Liver (tissue), 9 donors: Measurements from ENCODE around the gene RNF220. TPM values are rescaled to one million over a fixed set of nuclear protein-coding genes. Genes with fewer than 3 reads are reported as not detected.

ENCODE experiments used
- DNase-seq: peaks from one replicate; pipeline ENCODE4 v3.0.0-alpha.2; 2017; ENCODE audit warnings: low spot score
- H3K27ac ChIP-seq, 2 donors: one replicate each; pipeline ENCODE4 v1.7.0; 2013; ENCODE audit warnings: inconsistent platforms in 2 of 2, low read length in 2 of 2, control low read depth in 1 of 2, low read depth in 1 of 2, mild to moderate bottlenecking in 1 of 2
- H3K27me3 ChIP-seq, 4 donors: one replicate each; pipeline versions ENCODE4 v1.6.1 to v1.7.0; 2013; ENCODE audit warnings: low read length in 3 of 4, inconsistent platforms in 1 of 4, mild to moderate bottlenecking in 1 of 4, moderate library complexity in 1 of 4; ENCODE audit not compliant: control insufficient read depth in 4 of 4, insufficient read depth in 4 of 4
- H3K36me3 ChIP-seq, 4 donors: one replicate each; pipeline versions ENCODE4 v1.6.1 to v1.7.0; 2013; ENCODE audit warnings: low read length in 3 of 4, mild to moderate bottlenecking in 3 of 4, low read depth in 1 of 4, moderate library complexity in 1 of 4; ENCODE audit not compliant: control insufficient read depth in 4 of 4, insufficient read depth in 3 of 4
- H3K4me1 ChIP-seq, 4 donors: one replicate each; pipeline versions ENCODE4 v1.6.1 to v1.7.0; 2013; ENCODE audit warnings: low read length in 3 of 4, mild to moderate bottlenecking in 3 of 4, moderate library complexity in 1 of 4; ENCODE audit not compliant: control insufficient read depth in 4 of 4, insufficient read depth in 4 of 4
- H3K4me3 ChIP-seq, 3 donors: one replicate each; pipeline versions ENCODE4 v1.6.1 to v1.7.0; 2013; ENCODE audit warnings: low read length in 3 of 3, control low read depth in 1 of 3, low read depth in 1 of 3, mild to moderate bottlenecking in 1 of 3
- H3K9ac ChIP-seq, 2 donors: one replicate each; pipeline ENCODE4 v1.7.0; 2013; ENCODE audit warnings: low read length in 2 of 2, mild to moderate bottlenecking in 2 of 2, moderate library complexity in 2 of 2, control low read depth in 1 of 2, low read depth in 1 of 2
- H3K9me3 ChIP-seq, 4 donors: one replicate each; pipeline versions ENCODE4 v1.6.1 to v1.7.0; 2013; ENCODE audit warnings: low read length in 3 of 4; ENCODE audit not compliant: control insufficient read depth in 4 of 4
- EGR1 ChIP-seq, 2 donors: IDR thresholded peaks; 2 replicates each; pipeline ENCODE4 v1.6.1; 2016 to 2018; ENCODE audit warnings: antibody characterized with exemption in 2 of 2, low read depth in 2 of 2
- FOXA1 ChIP-seq: IDR thresholded peaks from 2 replicates; pipeline ENCODE4 v1.6.1; 2016; ENCODE audit warnings: antibody characterized with exemption
- FOXA2 ChIP-seq: IDR thresholded peaks from 2 replicates; pipeline ENCODE4 v1.6.1; 2016; ENCODE audit warnings: antibody characterized with exemption
- HNF4A ChIP-seq, 2 donors: conservative IDR thresholded peaks; 2 replicates each; pipeline ENCODE4 v1.6.1; 2016; ENCODE audit warnings: antibody characterized with exemption in 2 of 2, mild to moderate bottlenecking in 2 of 2
- HNF4G ChIP-seq: IDR thresholded peaks from 2 replicates; pipeline ENCODE4 v1.6.1; 2016; ENCODE audit warnings: antibody characterized with exemption
- JUND ChIP-seq, 2 donors: IDR thresholded peaks; 2 replicates each; pipeline ENCODE4 v1.6.1; 2016; ENCODE audit warnings: antibody characterized with exemption in 2 of 2
- RXRA ChIP-seq, 2 donors: IDR thresholded peaks; 2 replicates each; pipeline ENCODE4 v1.6.1; 2017 to 2018; ENCODE audit warnings: antibody characterized with exemption in 2 of 2, mild to moderate bottlenecking in 1 of 2
- SP1 ChIP-seq: IDR thresholded peaks from 2 replicates; pipeline ENCODE4 v1.6.1; 2018; ENCODE audit warnings: antibody characterized with exemption, mild to moderate bottlenecking
- TAF1 ChIP-seq: conservative IDR thresholded peaks from 2 replicates; pipeline ENCODE4 v1.6.1; 2016; ENCODE audit warnings: antibody characterized with exemption, mild to moderate bottlenecking
- WGBS: extraction: QIAGEN DNeasy Blood & Tissue Kit; methylation state at CpG from one replicate; pipeline ENCODE4 v1.1.7; 2013; 5-methylcytosine and 5-hydroxymethylcytosine counted together
- polyA plus RNA-seq, 2 donors: library from polyadenylated mRNA; stranded (reverse) in 1 of 2; unstranded in 1 of 2; fragments of 200-250 nt in 1 of 2; fragments of >200 nt in 1 of 2; fragmentation: Nextera tagmentation in 1 of 2; extraction: Ambion mirVana in 1 of 2; gene quantifications; one replicate each; pipeline versions ENCODE4 v1.2.1 to v1.2.3, GENCODE V29; 2013 to 2015
- total RNA-seq, 2 donors: library from RNA; depleted of rRNA; stranded (reverse); fragments of >200 nt; gene quantifications; one replicate each; pipeline ENCODE4 v1.2.3, GENCODE V29; 2014
- TF ChIP-seq, protein P1 (sequence below): IDR thresholded peaks from 2 replicates; pipeline ENCODE4 v1.6.1; 2016; ENCODE audit warnings: antibody characterized with exemption, mild to moderate bottlenecking
- TF ChIP-seq, protein P2 (sequence below): IDR thresholded peaks from 2 replicates; pipeline ENCODE4 v1.6.1; 2016; ENCODE audit warnings: antibody characterized with exemption
- TF ChIP-seq, protein P3 (sequence below): IDR thresholded peaks from 2 replicates; pipeline ENCODE4 v1.6.1; 2016; ENCODE audit warnings: antibody characterized with exemption
- TF ChIP-seq, protein P4 (sequence below): IDR thresholded peaks from 2 replicates; pipeline ENCODE4 v1.6.1; 2016; ENCODE audit warnings: antibody characterized with exemption
- donor health status: healthy.
- donor health status: healthy.
- donor health status: healthy.
- donor health status: healthy.
- donor health status: healthy.

The RNF220 gene
- total and polyA plus RNA-seq, 4 donors: 18.2 to 35.8 (median 26.1) TPM

DNA sequence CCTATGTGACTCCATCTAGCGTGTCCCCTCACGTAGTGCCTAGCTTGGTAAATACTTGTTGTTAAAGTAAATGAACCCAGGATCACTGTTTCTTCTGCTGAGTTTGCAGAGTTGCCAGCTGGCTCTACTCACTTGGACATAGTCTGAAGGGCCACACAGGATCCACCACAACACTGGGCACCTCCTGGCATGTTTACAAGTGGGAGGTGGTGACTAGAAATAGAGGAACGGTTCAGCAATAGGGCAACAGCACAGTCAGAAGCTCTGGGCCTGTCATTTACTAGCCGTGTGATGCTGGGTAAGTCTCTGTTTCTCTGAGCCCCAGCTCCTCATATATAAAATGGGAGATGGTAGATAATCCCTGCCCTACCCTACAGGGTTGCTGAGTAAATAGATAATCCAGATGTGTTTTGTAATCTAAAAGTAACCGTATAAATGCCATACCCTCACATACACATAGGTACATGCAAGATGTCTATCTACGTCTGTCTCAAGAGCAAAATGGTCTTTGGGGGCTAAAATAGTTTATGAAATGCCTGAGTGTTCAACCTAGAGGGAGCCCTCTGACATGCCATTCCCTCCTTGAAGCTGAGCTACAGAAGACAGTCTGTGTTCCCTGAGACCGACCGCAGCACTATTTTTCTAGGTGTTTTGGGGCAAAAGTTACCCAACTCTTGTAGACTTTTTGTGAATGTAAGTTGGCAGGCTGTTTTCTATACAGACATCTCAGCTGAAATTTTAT lies 20.5 kb downstream of the RNF220 start:
- peaks cover 0 to 4% (median under 1%) of the 10 kb centered on the region in 4 donors for H3K27me3 ChIP-seq
- H3K27ac ChIP-seq: no peak overlapping the region
- no peak for DNase-seq
- no peak overlapping the region for H3K9ac ChIP-seq
- H3K36me3 ChIP-seq: no peaks in the 10 kb centered on the region
- TF ChIP-seq EGR1 (IDR thresholded peaks at IDR 0.05; ENCODE audit: low read depth in 2 of 2): no peak
- TF ChIP-seq, protein P1, sequence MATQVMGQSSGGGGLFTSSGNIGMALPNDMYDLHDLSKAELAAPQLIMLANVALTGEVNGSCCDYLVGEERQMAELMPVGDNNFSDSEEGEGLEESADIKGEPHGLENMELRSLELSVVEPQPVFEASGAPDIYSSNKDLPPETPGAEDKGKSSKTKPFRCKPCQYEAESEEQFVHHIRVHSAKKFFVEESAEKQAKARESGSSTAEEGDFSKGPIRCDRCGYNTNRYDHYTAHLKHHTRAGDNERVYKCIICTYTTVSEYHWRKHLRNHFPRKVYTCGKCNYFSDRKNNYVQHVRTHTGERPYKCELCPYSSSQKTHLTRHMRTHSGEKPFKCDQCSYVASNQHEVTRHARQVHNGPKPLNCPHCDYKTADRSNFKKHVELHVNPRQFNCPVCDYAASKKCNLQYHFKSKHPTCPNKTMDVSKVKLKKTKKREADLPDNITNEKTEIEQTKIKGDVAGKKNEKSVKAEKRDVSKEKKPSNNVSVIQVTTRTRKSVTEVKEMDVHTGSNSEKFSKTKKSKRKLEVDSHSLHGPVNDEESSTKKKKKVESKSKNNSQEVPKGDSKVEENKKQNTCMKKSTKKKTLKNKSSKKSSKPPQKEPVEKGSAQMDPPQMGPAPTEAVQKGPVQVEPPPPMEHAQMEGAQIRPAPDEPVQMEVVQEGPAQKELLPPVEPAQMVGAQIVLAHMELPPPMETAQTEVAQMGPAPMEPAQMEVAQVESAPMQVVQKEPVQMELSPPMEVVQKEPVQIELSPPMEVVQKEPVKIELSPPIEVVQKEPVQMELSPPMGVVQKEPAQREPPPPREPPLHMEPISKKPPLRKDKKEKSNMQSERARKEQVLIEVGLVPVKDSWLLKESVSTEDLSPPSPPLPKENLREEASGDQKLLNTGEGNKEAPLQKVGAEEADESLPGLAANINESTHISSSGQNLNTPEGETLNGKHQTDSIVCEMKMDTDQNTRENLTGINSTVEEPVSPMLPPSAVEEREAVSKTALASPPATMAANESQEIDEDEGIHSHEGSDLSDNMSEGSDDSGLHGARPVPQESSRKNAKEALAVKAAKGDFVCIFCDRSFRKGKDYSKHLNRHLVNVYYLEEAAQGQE: no peak
- TF ChIP-seq FOXA1: no peak
- peaks cover 0 to 3% (median 0%) of the 10 kb centered on the region in 4 donors for H3K4me1 ChIP-seq
- 80% methylated on average over 8 of the region's 8 CpGs for WGBS
- H3K9me3 ChIP-seq: no peaks in the 10 kb centered on the region
- no peak overlapping the region for H3K4me3 ChIP-seq

DNA sequence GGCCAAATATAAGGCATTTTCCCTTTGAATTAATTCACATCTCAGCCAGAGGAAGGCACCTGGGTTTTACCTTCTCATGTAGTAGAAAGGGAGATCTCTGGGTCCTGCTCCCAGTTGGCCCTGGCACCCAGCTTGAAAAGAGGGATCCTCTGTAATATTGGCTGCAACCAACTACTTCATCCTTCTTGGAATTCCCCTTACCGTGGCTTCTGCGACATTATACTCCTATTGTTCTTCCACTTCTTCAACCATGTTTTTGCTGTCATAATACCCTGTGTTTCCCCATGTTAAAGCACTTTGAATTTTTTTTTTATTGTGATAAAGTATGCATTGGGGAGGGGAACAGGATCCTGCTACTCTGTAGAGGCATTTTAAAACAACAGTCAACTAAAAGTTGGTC lies 26.8 kb downstream of the RNF220 start:
- H3K27me3 ChIP-seq: no peaks in the 10 kb centered on the region
- no peaks in the 10 kb centered on the region for H3K4me1 ChIP-seq
- DNase-seq: no peak
- H3K9me3 ChIP-seq: no peaks in the 10 kb centered on the region
- 90% methylated on average over 2 of the region's 2 CpGs for WGBS
- H3K36me3 ChIP-seq: no peaks in the 10 kb centered on the region
- TF ChIP-seq SP1: no peak
- TF ChIP-seq, protein P2, sequence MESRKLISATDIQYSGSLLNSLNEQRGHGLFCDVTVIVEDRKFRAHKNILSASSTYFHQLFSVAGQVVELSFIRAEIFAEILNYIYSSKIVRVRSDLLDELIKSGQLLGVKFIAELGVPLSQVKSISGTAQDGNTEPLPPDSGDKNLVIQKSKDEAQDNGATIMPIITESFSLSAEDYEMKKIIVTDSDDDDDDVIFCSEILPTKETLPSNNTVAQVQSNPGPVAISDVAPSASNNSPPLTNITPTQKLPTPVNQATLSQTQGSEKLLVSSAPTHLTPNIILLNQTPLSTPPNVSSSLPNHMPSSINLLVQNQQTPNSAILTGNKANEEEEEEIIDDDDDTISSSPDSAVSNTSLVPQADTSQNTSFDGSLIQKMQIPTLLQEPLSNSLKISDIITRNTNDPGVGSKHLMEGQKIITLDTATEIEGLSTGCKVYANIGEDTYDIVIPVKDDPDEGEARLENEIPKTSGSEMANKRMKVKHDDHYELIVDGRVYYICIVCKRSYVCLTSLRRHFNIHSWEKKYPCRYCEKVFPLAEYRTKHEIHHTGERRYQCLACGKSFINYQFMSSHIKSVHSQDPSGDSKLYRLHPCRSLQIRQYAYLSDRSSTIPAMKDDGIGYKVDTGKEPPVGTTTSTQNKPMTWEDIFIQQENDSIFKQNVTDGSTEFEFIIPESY: no peak
- TF ChIP-seq FOXA2: no peak
- no peak for TF ChIP-seq FOXA1
- no peak for TF ChIP-seq HNF4A (conservative IDR thresholded peaks at IDR 0.05)
- TF ChIP-seq HNF4G: no peak
- TF ChIP-seq, protein P3, sequence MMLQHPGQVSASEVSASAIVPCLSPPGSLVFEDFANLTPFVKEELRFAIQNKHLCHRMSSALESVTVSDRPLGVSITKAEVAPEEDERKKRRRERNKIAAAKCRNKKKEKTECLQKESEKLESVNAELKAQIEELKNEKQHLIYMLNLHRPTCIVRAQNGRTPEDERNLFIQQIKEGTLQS: no peak
- TF ChIP-seq EGR1 (IDR thresholded peaks at IDR 0.05; ENCODE audit: low read depth in 2 of 2): no peak
- TF ChIP-seq JUND (IDR thresholded peaks at IDR 0.05): no peak
- no peak overlapping the region for H3K27ac ChIP-seq
- no peak overlapping the region for H3K9ac ChIP-seq
- no peak overlapping the region for H3K4me3 ChIP-seq

DNA sequence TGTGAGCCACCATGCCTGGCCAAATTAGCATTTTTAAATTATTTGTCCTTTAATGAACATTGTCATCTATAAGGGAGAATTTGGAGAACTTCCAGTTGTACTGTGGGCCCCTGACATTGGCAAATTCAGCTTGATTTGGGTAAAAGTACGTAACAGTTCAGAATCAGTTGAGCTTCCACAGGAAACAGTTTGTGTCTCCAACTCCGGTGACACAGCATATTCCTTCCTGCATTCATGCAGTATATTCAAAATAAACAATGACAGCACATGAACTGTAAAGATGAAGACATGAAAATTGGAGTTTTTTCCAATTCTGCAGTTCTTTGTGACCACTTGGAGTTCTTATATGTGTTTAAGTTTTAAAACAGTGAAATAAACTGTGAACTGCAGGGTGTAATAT lies 28.2 kb downstream of the RNF220 start:
- no peaks in the 10 kb centered on the region for H3K9me3 ChIP-seq
- H3K27ac ChIP-seq: no peak overlapping the region
- H3K4me1 ChIP-seq: no peaks in the 10 kb centered on the region
- no peak overlapping the region for H3K9ac ChIP-seq
- 70% methylated on average over 2 of the region's 2 CpGs for WGBS
- no peaks in the 10 kb centered on the region for H3K27me3 ChIP-seq
- H3K36me3 ChIP-seq: no peaks in the 10 kb centered on the region
- H3K4me3 ChIP-seq: no peak overlapping the region
- no peak for DNase-seq
- TF ChIP-seq JUND (IDR thresholded peaks at IDR 0.05) (no peak), HNF4A (conservative IDR thresholded peaks at IDR 0.05) (no peak), RXRA (IDR thresholded peaks at IDR 0.05) (no peak), FOXA1 (no peak), TAF1 (no peak)
- TF ChIP-seq, protein P4, sequence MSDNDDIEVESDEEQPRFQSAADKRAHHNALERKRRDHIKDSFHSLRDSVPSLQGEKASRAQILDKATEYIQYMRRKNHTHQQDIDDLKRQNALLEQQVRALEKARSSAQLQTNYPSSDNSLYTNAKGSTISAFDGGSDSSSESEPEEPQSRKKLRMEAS: no peak
- TF ChIP-seq, protein P2: no peak
- TF ChIP-seq, protein P3: no peak
